Activated T-cell treated with anti-CD3 and anti-CD28 coated beads, Interleukin-2, amount 50 U/mL, for 1 hour (primary cell): Measurements from ENCODE around the gene IL10RB.
"Not testable (repeated sequence)": the region's sequence is repeated elsewhere in the genome, so short reads cannot be mapped to it uniquely, and the experiment has no call there.

Experiments
- DNase-seq: peaks from one replicate; pipeline ENCODE4 v3.0.0-alpha.2; 2020

IL10RB gene

GRCh38 chr21:33241846-33242245 is 24.3 kb upstream of the IL10RB start:
- DNase-seq = no peak

GRCh38 chr21:33242846-33243245 is 23.3 kb upstream of the IL10RB start:
- not testable (repeated sequence) for DNase-seq

- DNase-seq = no peak
Measured at GRCh38 chr21:33244082-33244778, 21.9 kb upstream of the IL10RB start.

GRCh38 chr21:33244779-33245105 is 21.4 kb upstream of the IL10RB start:
- DNase-seq = no peak

GRCh38 chr21:33245289-33245918 is 20.8 kb upstream of the IL10RB start:
- no peak for DNase-seq

- DNase-seq = no peak
Measured at GRCh38 chr21:33246506-33246905, 19.7 kb upstream of the IL10RB start.

GRCh38 chr21:33246963-33247362 is 19.2 kb upstream of the IL10RB start:
- no peak for DNase-seq

- no peak for DNase-seq
Measured at GRCh38 chr21:33247599-33247998, 18.6 kb upstream of the IL10RB start.

GRCh38 chr21:33249331-33250002 is 16.7 kb upstream of the IL10RB start:
- no peak for DNase-seq

- no peak for DNase-seq
Measured at GRCh38 chr21:33251119-33251518, 15.0 kb upstream of the IL10RB start.

GRCh38 chr21:33253382-33253781 is 12.8 kb upstream of the IL10RB start:
- not testable (repeated sequence) for DNase-seq

GRCh38 chr21:33254766-33255165 is 11.4 kb upstream of the IL10RB start:
- DNase-seq = no peak

GRCh38 chr21:33255404-33255803 is 10.8 kb upstream of the IL10RB start:
- no peak for DNase-seq

GRCh38 chr21:33256019-33256418 is 10.1 kb upstream of the IL10RB start:
- DNase-seq = no peak

GRCh38 chr21:33257094-33257803 is 8.9 kb upstream of the IL10RB start:
- DNase-seq = no peak

- DNase-seq = no peak
Measured at GRCh38 chr21:33258475-33258874, 7.7 kb upstream of the IL10RB start.

GRCh38 chr21:33259428-33259827 is 6.7 kb upstream of the IL10RB start:
- DNase-seq = no peak

GRCh38 chr21:33259995-33260394 is 6.2 kb upstream of the IL10RB start:
- no peak for DNase-seq

- no peak for DNase-seq
Measured at GRCh38 chr21:33261635-33262034, 4.5 kb upstream of the IL10RB start.

- DNase-seq = no peak
Measured at GRCh38 chr21:33262921-33263320, 3.2 kb upstream of the IL10RB start.

GRCh38 chr21:33264561-33264960 is 1.6 kb upstream of the IL10RB start:
- no peak for DNase-seq

- DNase-seq = no peak
Measured at GRCh38 chr21:33265664-33266049, 510 bp upstream of the IL10RB start.

GRCh38 chr21:33266789-33267135 is 595 bp downstream of the IL10RB start:
- no peak for DNase-seq

- no peak for DNase-seq
Measured at GRCh38 chr21:33267250-33267649, 1.1 kb downstream of the IL10RB start.
